NOMO-1 (cell line): ENCODE measurements around the gene FCRL6.

Experiments used
- DNase-seq, 2 experiments: peaks; one replicate each; lab custom pipeline; 2025; ENCODE audit not compliant: unreplicated experiment in 2 of 2; lab: John Stamatoyannopoulos, UW

FCRL6 gene

GRCh38 chr1:159798893-159799292 lies 3.3 kb upstream of the FCRL6 start:
- DNase-seq, result peak in 1 of 2 experiments; percentile 44

GRCh38 chr1:159799446-159799985 lies 2.6 kb upstream of the FCRL6 start:
- peak in 1 of 2 experiments; percentile 8 for DNase-seq

GRCh38 chr1:159800177-159800930 lies 1.8 kb upstream of the FCRL6 start:
- peak; percentile 26 to 30 for DNase-seq

GRCh38 chr1:159803956-159804689 lies 2.0 kb downstream of the FCRL6 start:
- DNase-seq, result peak in 1 of 2 experiments; percentile 39

- DNase-seq, result no peak
Observed at GRCh38 chr1:159804924-159805323, 2.8 kb downstream of the FCRL6 start.

GRCh38 chr1:159815926-159816325 lies 13.8 kb downstream of the FCRL6 start:
- no peak for DNase-seq

GRCh38 chr1:159817276-159818041 lies 15.3 kb downstream of the FCRL6 start:
- DNase-seq, result peak in 1 of 2 experiments; percentile 20

GRCh38 chr1:159821171-159821867 lies 19.2 kb downstream of the FCRL6 start:
- DNase-seq, result no peak

GRCh38 chr1:159823406-159823805 lies 21.2 kb downstream of the FCRL6 start:
- DNase-seq, result no peak

GRCh38 chr1:159825564-159825963 lies 23.4 kb downstream of the FCRL6 start:
- DNase-seq, result no peak

GRCh38 chr1:159826441-159827101 lies 24.4 kb downstream of the FCRL6 start, which contains the start of gene SLAMF8:
SLAMF8 (plus strand) TSS chr1:159826873; CDS start chr1:159826899, 26 bp downstream.
- DNase-seq, result no peak

- no peak for DNase-seq
Observed at GRCh38 chr1:159827102-159827490, 24.9 kb downstream of the FCRL6 start.

GRCh38 chr1:159827549-159827948 lies 25.4 kb downstream of the FCRL6 start:
- DNase-seq, result no peak

GRCh38 chr1:159828176-159828575 lies 26.0 kb downstream of the FCRL6 start:
- no peak for DNase-seq

GRCh38 chr1:159828581-159829272 lies 26.6 kb downstream of the FCRL6 start:
- no peak for DNase-seq

- DNase-seq, result peak; percentile 80 to 92
Observed at GRCh38 chr1:159829273-159829634, 27.1 kb downstream of the FCRL6 start.

GRCh38 chr1:159829822-159830465 lies 27.8 kb downstream of the FCRL6 start:
- no peak for DNase-seq

GRCh38 chr1:159830722-159831121 lies 28.6 kb downstream of the FCRL6 start:
- DNase-seq, result no peak
